HCEC 1CT (cell line): ENCODE measurements around the gene SH3BP1.
"Not testable (repeated sequence)": the region's sequence is repeated elsewhere in the genome, so short reads cannot be mapped to it uniquely, and the experiment has no call there.

ENCODE experiments used
- DNase-seq: peaks from one replicate; pipeline ENCODE4 v3.0.0-alpha.2; 2017

SH3BP1 gene

GRCh38 chr22:37680191-37680851 lies 40.9 kb downstream of the SH3BP1 start:
- DNase-seq = peak; percentile 37

GRCh38 chr22:37681001-37681424 lies 41.5 kb downstream of the SH3BP1 start:
- peak; percentile 52 for DNase-seq

- peak; percentile 81 for DNase-seq
These were observed 42.1 kb downstream of the SH3BP1 start for GRCh38 chr22:37681556-37682049.

- DNase-seq = no peak
These were observed 45.5 kb downstream of the SH3BP1 start for GRCh38 chr22:37684803-37685615.

GRCh38 chr22:37686002-37686982 lies 46.8 kb downstream of the SH3BP1 start, which contains the start of gene NOL12:
Gene NOL12, plus strand, starts transcription at chr22:37686343. Its CDS starts 50 bp downstream, at chr22:37686393.
- peak; percentile 85 for DNase-seq

GRCh38 chr22:37690407-37690806 lies 50.9 kb downstream of the SH3BP1 start:
- DNase-seq = no peak

- no peak for DNase-seq
These were observed 51.5 kb downstream of the SH3BP1 start for GRCh38 chr22:37690901-37691504.

GRCh38 chr22:37692627-37693285 lies 53.3 kb downstream of the SH3BP1 start:
- no peak for DNase-seq

- not testable (repeated sequence) for DNase-seq
These were observed 54.7 kb downstream of the SH3BP1 start for GRCh38 chr22:37694131-37694530.

- not testable (repeated sequence) for DNase-seq
These were observed 56.8 kb downstream of the SH3BP1 start for GRCh38 chr22:37696260-37696656.

GRCh38 chr22:37696657-37697537 lies 57.4 kb downstream of the SH3BP1 start, which contains the start of gene TRIOBP:
Gene TRIOBP, plus strand, starts transcription at chr22:37697048. Its CDS starts 4,318 bp downstream, at chr22:37701366.
- peak; percentile 92 for DNase-seq

GRCh38 chr22:37697538-37697835 lies 58.0 kb downstream of the SH3BP1 start:
- no peak for DNase-seq

GRCh38 chr22:37701141-37701786 lies 61.8 kb downstream of the SH3BP1 start:
- DNase-seq = no peak

- no peak for DNase-seq
These were observed 64.4 kb downstream of the SH3BP1 start for GRCh38 chr22:37703906-37704305.

GRCh38 chr22:37704645-37705044 lies 65.2 kb downstream of the SH3BP1 start:
- no peak for DNase-seq

- DNase-seq = no peak
These were observed 65.7 kb downstream of the SH3BP1 start for GRCh38 chr22:37705205-37705604.
